Activated T-cell treated with anti-CD3 and anti-CD28 coated beads, Interleukin-2, amount 50 U/mL, for 4 hours (primary cell): ENCODE results near the gene ZMYM3. TPM values are rescaled to one million over a fixed set of nuclear protein-coding genes. Genes with fewer than 3 reads are reported as not detected.
A peak's percentile ranks its signal among the peaks of the same experiment; 100 is the strongest.
"Not testable (repeated sequence)": the region's sequence is repeated elsewhere in the genome, so short reads cannot be mapped to it uniquely, and the experiment has no call there.

Experiments used
- ATAC-seq, 2 donors: fragments of 200-7000 bp; cut with Tn5 transposase; one replicate each; pipeline ENCODE4 v1.10.0; 2021
- DNase-seq: peaks from one replicate; pipeline ENCODE4 v3.0.0-alpha.2; 2020
- H3K27me3 Mint-ChIP-seq: one replicate; pipeline ENCODE4 v1.8.0; 2021; ENCODE audit warnings: low read depth, mixed read lengths
- H3K36me3 Mint-ChIP-seq: one replicate; pipeline ENCODE4 v1.8.0; 2022; ENCODE audit warnings: mixed read lengths; ENCODE audit not compliant: insufficient read depth
- H3K4me1 Mint-ChIP-seq: one replicate; pipeline ENCODE4 v1.8.0; 2021; ENCODE audit warnings: low read depth, mixed read lengths
- H3K4me3 Mint-ChIP-seq: one replicate; pipeline ENCODE4 v1.8.0; 2021; ENCODE audit warnings: mild to moderate bottlenecking, moderate library complexity, mixed read lengths
- H3K9me3 Mint-ChIP-seq: one replicate; pipeline ENCODE4 v1.8.0; 2021; ENCODE audit warnings: mixed read lengths
- total RNA-seq, 3 donors: library from RNA; stranded (reverse); gene quantifications; one replicate each; pipeline ENCODE4 v1.2.1, GENCODE V29; 2021

Gene ZMYM3
- total RNA-seq, 3 donors from 2014 or later = 11.2 to 15.7 (median 13.3) TPM

GRCh38 chrX:71281300-71281699 is 27.4 kb upstream of the ZMYM3 start:
- not testable (repeated sequence) for H3K36me3 Mint-ChIP-seq, H3K27me3 Mint-ChIP-seq, H3K9me3 Mint-ChIP-seq, DNase-seq, ATAC-seq, H3K4me3 Mint-ChIP-seq
- peaks cover 12% of the 10 kb centered on the region for H3K4me1 Mint-ChIP-seq

DNA sequence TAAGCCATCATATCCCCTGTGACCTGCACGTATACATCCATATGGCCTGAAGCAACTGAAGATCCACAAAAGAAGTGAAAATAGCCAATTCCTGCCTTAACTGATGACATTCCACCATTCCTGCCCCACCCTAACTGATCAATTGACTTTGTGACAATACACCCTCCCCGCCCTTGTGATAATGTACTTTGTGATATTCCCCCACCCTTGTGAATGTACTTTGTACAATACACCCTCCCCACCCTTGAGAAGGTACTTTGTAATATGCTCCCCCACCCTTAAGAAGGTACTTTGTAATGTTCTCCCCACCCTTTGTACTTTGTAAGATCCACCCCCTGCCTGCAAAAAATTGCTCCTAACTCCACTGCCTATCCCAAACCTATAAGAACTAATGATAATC is 18.4 kb upstream of the ZMYM3 start:
- H3K27me3 Mint-ChIP-seq, H3K9me3 Mint-ChIP-seq, DNase-seq, H3K4me1 Mint-ChIP-seq, ATAC-seq, H3K36me3 Mint-ChIP-seq, H3K4me3 Mint-ChIP-seq: not testable (repeated sequence)

GRCh38 chrX:71269801-71270395 is 16.0 kb upstream of the ZMYM3 start:
- H3K4me1 Mint-ChIP-seq = no peaks in the 10 kb centered on the region
- H3K9me3 Mint-ChIP-seq = no peaks in the 10 kb centered on the region
- H3K4me3 Mint-ChIP-seq = no peak overlapping the region

DNA sequence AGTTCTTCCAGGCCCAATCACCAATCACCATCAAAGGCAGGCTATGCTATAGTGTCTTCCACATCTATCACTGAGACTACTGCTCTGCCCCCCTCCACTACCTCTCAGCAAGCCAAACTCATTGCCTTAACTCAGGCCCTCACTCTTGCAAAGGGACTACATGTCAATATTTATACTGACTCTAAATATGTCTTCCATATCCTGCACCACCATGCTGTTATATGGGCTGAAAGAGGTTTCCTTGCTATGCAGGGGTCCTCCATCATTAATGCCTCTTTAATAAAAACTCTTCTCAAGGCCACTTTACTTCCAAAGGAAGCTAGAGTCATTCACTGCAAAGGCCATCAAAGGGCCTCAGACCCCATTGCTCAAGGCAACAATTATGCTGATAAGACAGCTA is 14.7 kb upstream of the ZMYM3 start:
- ATAC-seq, H3K4me1 Mint-ChIP-seq, H3K36me3 Mint-ChIP-seq, DNase-seq, H3K9me3 Mint-ChIP-seq, H3K4me3 Mint-ChIP-seq, H3K27me3 Mint-ChIP-seq: not testable (repeated sequence)

More at GRCh38 chrX:71269801-71270395, 16.0 kb upstream of the ZMYM3 start:
- no peaks in the 10 kb centered on the region for H3K27me3 Mint-ChIP-seq
- H3K36me3 Mint-ChIP-seq = no peaks in the 10 kb centered on the region
- DNase-seq = no peak
- ATAC-seq = no peak

- no peaks in the 10 kb centered on the region for H3K27me3 Mint-ChIP-seq
- peaks cover 19% of the 10 kb centered on the region for H3K4me1 Mint-ChIP-seq
- H3K4me3 Mint-ChIP-seq = no peak overlapping the region
- no peaks in the 10 kb centered on the region for H3K9me3 Mint-ChIP-seq
- no peak for DNase-seq
- H3K36me3 Mint-ChIP-seq = no peaks in the 10 kb centered on the region
- no peak for ATAC-seq
Observed at GRCh38 chrX:71256856-71257255, 2.9 kb upstream of the ZMYM3 start.

GRCh38 chrX:71256051-71256450 is 2.1 kb upstream of the ZMYM3 start:
- ATAC-seq (no peak), DNase-seq (no peak)
- Mint-ChIP-seq H3K9me3 (no peaks in the 10 kb centered on the region), H3K4me3 (no peak overlapping the region), H3K36me3 (no peaks in the 10 kb centered on the region), H3K4me1 (peaks cover 26% of the 10 kb centered on the region), H3K27me3 (no peaks in the 10 kb centered on the region)

DNA sequence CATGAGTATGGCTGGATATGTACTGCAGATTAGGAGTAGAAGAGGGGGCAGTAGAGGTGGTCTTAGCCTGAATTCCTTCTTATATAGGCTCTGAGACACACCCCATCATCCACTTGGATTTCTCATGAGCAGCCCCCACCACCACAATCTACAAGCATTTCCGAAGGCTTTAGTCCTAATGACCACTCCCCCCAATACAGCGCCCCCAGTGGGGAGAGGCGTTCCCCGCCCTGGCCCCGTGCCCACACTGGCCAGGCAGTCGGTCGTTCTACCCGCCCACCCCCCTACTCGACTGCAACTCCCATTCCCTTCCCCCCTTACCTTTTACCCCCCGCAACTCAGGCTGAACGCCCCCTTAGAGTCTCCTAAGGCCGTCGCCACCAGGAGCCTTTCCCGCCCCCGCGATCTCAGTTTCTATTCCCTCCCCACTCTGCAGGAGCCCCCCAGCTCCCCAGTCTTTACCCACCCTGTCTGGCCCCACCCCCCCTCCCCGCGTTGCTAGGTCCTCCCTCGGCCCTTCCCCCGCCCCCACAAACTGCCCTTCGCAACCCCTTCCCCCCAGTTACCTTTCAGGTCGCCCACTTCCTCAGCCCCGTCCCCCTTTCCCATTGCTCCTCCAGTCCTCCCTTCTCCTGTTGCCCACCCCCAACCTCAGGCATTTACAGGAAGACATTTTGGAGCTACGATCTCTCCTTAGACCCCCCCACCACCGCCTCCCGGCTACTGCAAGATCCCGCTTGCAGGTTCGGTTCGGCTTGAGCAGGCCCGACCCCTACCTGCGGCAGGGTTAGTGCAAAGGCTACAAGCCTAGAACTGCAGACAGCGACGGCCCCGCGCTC is 468 bp downstream of the ZMYM3 start:
- peaks cover 29% of the 10 kb centered on the region for H3K4me1 Mint-ChIP-seq
- H3K4me3 Mint-ChIP-seq = peak overlapping the region; percentile 91

DNA sequence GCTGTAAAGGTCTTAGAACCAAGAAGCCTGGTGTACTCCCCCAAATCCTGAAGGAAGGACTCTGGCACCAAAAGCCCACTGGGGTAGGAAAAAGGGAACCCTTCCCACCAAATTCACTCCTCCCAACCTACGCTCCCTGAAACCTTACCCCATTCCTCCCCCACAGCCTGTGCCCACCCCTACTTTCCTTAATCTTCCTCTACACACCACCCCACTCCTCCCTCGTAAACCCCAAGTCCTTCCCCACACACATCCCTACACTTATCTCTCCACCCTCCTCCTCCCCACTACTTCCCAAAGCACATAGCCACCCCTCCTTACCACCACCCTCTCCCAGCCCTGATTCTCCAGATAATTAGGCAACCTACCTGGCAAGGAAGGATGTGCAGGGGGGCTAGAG is 1.7 kb downstream of the ZMYM3 start:
- Mint-ChIP-seq H3K9me3 (no peaks in the 10 kb centered on the region), H3K36me3 (peaks cover 4% of the 10 kb centered on the region), H3K4me1 (peaks cover 29% of the 10 kb centered on the region), H3K27me3 (no peaks in the 10 kb centered on the region), H3K4me3 (peak overlapping the region; percentile 91)
- DNase-seq (no peak), ATAC-seq (no peak)

More for the DNA sequence above, 468 bp downstream of the ZMYM3 start:
- Mint-ChIP-seq H3K9me3 (no peaks in the 10 kb centered on the region), H3K27me3 (no peaks in the 10 kb centered on the region), H3K36me3 (peaks cover 4% of the 10 kb centered on the region)
- ATAC-seq (no peak), DNase-seq (peak; percentile 17)

GRCh38 chrX:71251466-71251973 is 2.4 kb downstream of the ZMYM3 start:
- ATAC-seq (no peak), DNase-seq (no peak)
- H3K36me3 Mint-ChIP-seq = peaks cover 6% of the 10 kb centered on the region
- peak overlapping the region; percentile 91 for H3K4me3 Mint-ChIP-seq
- no peaks in the 10 kb centered on the region for H3K9me3 Mint-ChIP-seq
- peaks cover 29% of the 10 kb centered on the region for H3K4me1 Mint-ChIP-seq
- H3K27me3 Mint-ChIP-seq = no peaks in the 10 kb centered on the region

- Mint-ChIP-seq H3K4me3 (no peak overlapping the region), H3K36me3 (peaks cover 6% of the 10 kb centered on the region)
- no peak for DNase-seq
Observed at GRCh38 chrX:71250841-71251240, 3.1 kb downstream of the ZMYM3 start.

DNA sequence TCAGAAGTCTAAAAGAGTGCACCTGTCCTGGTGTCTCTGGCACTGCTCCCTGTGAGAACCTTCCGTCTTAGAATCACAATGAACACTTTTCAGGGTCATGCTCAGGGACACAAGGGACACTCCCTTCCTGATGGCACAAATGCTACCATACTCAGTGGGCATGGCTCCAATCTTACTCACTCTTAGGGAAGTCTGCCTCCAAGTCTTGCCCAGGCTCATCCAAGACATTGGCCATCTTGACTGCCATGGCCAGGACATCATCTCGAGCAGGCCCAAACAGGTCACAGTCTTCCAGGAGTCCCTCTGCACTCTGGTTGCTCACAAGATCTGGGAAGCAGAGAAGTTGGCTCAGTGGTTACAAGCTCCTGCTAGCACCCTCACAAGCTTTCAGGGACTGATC is 8.8 kb downstream of the ZMYM3 start:
- Mint-ChIP-seq H3K4me3 (no peak overlapping the region), H3K27me3 (no peaks in the 10 kb centered on the region), H3K4me1 (no peaks in the 10 kb centered on the region), H3K9me3 (no peaks in the 10 kb centered on the region), H3K36me3 (peaks cover 29% of the 10 kb centered on the region)
- no peak for ATAC-seq
- no peak for DNase-seq

More at GRCh38 chrX:71250841-71251240, 3.1 kb downstream of the ZMYM3 start:
- Mint-ChIP-seq H3K4me1 (peaks cover 28% of the 10 kb centered on the region), H3K27me3 (no peaks in the 10 kb centered on the region), H3K9me3 (no peaks in the 10 kb centered on the region)
- ATAC-seq = no peak

GRCh38 chrX:71244359-71245128 is 9.4 kb downstream of the ZMYM3 start:
- DNase-seq (no peak), ATAC-seq (no peak)
- Mint-ChIP-seq H3K4me3 (no peak overlapping the region), H3K27me3 (no peaks in the 10 kb centered on the region), H3K4me1 (no peaks in the 10 kb centered on the region), H3K9me3 (no peaks in the 10 kb centered on the region), H3K36me3 (peaks cover 33% of the 10 kb centered on the region)

DNA sequence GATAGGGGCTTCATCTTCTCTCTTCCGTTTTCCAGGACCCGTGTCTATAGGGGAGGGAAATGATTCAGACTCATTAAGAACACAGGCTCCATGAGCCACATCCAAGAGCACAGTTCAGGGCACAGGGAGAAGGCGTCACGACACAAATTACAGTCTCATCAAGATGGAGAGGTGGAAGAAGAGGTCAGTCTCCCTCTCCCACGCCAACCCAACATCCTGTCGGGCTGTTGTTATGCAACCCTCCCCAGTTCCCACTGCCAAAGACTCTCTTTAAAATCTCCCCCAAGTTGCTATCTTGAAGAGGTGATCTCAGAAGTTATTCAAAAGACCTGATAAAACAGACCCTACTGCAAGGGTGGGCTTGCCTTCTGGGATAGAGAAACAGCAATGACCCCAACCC is 12.6 kb downstream of the ZMYM3 start:
- ATAC-seq (no peak), DNase-seq (no peak)
- no peaks in the 10 kb centered on the region for H3K9me3 Mint-ChIP-seq
- H3K36me3 Mint-ChIP-seq = peaks cover 27% of the 10 kb centered on the region
- no peaks in the 10 kb centered on the region for H3K27me3 Mint-ChIP-seq
- H3K4me3 Mint-ChIP-seq = no peak overlapping the region
- no peaks in the 10 kb centered on the region for H3K4me1 Mint-ChIP-seq

DNA sequence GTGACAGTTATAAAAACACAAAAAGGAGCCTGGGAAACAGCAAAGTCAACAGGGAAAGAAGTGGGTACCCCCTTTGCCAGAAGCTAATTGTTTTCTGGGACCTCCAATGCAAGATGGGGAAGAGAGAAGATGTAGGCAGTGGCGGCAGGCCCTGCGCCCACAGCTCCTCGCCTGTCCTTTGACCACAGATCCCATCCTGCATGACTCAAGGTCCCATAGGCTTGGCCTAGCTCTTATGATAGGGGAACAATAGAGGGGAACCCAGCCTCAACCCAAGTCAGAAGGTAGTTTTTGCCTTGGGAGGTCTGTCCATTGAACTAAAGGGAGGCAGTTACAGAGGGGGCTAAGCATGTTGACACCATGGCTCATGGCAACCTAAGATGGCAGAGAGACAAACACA is 14.2 kb downstream of the ZMYM3 start:
- H3K9me3 Mint-ChIP-seq = no peaks in the 10 kb centered on the region
- H3K27me3 Mint-ChIP-seq = no peaks in the 10 kb centered on the region
- no peak overlapping the region for H3K4me3 Mint-ChIP-seq
- no peaks in the 10 kb centered on the region for H3K4me1 Mint-ChIP-seq
- peaks cover 20% of the 10 kb centered on the region for H3K36me3 Mint-ChIP-seq
- ATAC-seq = no peak
- no peak for DNase-seq
